Measurements from ENCODE around the gene CDC5L. TPM values are rescaled to one million over a fixed set of nuclear protein-coding genes. Genes with fewer than 3 reads are reported as not detected.

The CDC5L gene
- total and polyA plus RNA-seq, 2 of the 13 experiments (the other 11 are each of a cell fraction or from before 2014, with no cell fraction given): 11.0 to 34.2 TPM

- TF ChIP-seq SMC3 (IDR thresholded peaks at IDR 0.05; ENCODE audit: low read length) (peak; percentile 45; the same call in 1 of the 2 replicates), ZNF557 (CRISPR knock-in tag; IDR thresholded peaks at IDR 0.05) (no peak), CAMTA2 (CRISPR knock-in tag; IDR thresholded peaks at IDR 0.05; ENCODE audit: borderline replicate concordance) (0 out of 2 replicates have a peak, but pooled peaks have one; percentile 62), RXRA (CRISPR knock-in tag; IDR thresholded peaks at IDR 0.05) (0 out of 2 replicates have a peak, but pooled peaks have one; percentile 33), ZBTB26 (CRISPR knock-in tag; IDR thresholded peaks at IDR 0.05; ENCODE audit: borderline replicate concordance) (peak; percentile 88; the same call in 1 of the 2 replicates), STAG1 (CRISPR knock-in tag; IDR thresholded peaks at IDR 0.05) (peak; percentile 97), SALL1 (CRISPR knock-in tag; IDR thresholded peaks at IDR 0.05) (peak; percentile 80), ATRX (CRISPR knock-in tag; IDR thresholded peaks at IDR 0.05; ENCODE audit: borderline replicate concordance) (no peak), ZNF768 (CRISPR knock-in tag; IDR thresholded peaks at IDR 0.05) (no peak; the same call in 1 of the 2 replicates), THRA (CRISPR knock-in tag; IDR thresholded peaks at IDR 0.05; ENCODE audit: borderline replicate concordance) (0 out of 2 replicates have a peak, but pooled peaks have one; percentile 46), RORA (CRISPR knock-in tag; IDR thresholded peaks at IDR 0.05) (no peak), ATF7-NPFF (CRISPR knock-in tag; IDR thresholded peaks at IDR 0.05; ENCODE audit: low read depth) (0 out of 2 replicates have a peak, but pooled peaks have one; percentile 48), TEF (CRISPR knock-in tag; IDR thresholded peaks at IDR 0.05) (no peak), ZNF563 (CRISPR knock-in tag; IDR thresholded peaks at IDR 0.05) (0 out of 2 replicates have a peak, but pooled peaks have one; percentile 15), ZNF282 (IDR thresholded peaks at IDR 0.05; ENCODE audit: partially characterized antibody) (no peak), FOXC1 (CRISPR knock-in tag; IDR thresholded peaks at IDR 0.05; ENCODE audit: borderline replicate concordance) (peak; percentile 81), ASH2L (IDR thresholded peaks at IDR 0.05; ENCODE audit: insufficient read length, low read depth, low read length) (peak; percentile 26), PHB2 (IDR thresholded peaks at IDR 0.05; ENCODE audit: partially characterized antibody) (no peak), SOX5 (CRISPR knock-in tag; IDR thresholded peaks at IDR 0.05; ENCODE audit: borderline replicate concordance) (peak; percentile 46; the same call in 1 of the 2 replicates), ZEB1 (IDR thresholded peaks at IDR 0.05; ENCODE audit: insufficient replicate concordance, low read depth) (peak; percentile 20), ISL2 (CRISPR knock-in tag; IDR thresholded peaks at IDR 0.05) (0 out of 2 replicates have a peak, but pooled peaks have one; percentile 16)
- TF ChIP-seq, protein P1, sequence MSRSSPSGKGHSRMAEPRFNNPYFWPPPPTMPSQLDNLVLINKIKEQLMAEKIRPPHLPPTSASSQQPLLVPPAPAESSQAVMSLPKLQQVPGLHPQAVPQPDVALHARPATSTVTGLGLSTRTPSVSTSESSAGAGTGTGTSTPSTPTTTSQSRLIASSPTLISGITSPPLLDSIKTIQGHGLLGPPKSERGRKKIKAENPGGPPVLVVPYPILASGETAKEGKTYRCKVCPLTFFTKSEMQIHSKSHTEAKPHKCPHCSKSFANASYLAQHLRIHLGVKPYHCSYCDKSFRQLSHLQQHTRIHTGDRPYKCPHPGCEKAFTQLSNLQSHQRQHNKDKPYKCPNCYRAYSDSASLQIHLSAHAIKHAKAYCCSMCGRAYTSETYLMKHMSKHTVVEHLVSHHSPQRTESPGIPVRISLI (CRISPR knock-in tag; IDR thresholded peaks at IDR 0.05; ENCODE audit: borderline replicate concordance): no peak
- TF ChIP-seq, protein P2, sequence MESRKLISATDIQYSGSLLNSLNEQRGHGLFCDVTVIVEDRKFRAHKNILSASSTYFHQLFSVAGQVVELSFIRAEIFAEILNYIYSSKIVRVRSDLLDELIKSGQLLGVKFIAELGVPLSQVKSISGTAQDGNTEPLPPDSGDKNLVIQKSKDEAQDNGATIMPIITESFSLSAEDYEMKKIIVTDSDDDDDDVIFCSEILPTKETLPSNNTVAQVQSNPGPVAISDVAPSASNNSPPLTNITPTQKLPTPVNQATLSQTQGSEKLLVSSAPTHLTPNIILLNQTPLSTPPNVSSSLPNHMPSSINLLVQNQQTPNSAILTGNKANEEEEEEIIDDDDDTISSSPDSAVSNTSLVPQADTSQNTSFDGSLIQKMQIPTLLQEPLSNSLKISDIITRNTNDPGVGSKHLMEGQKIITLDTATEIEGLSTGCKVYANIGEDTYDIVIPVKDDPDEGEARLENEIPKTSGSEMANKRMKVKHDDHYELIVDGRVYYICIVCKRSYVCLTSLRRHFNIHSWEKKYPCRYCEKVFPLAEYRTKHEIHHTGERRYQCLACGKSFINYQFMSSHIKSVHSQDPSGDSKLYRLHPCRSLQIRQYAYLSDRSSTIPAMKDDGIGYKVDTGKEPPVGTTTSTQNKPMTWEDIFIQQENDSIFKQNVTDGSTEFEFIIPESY (CRISPR knock-in tag; IDR thresholded peaks at IDR 0.05): 0 out of 2 replicates have a peak, but pooled peaks have one; percentile 39
Observed at GRCh38 chr6:44475779-44476434, 88.4 kb downstream of the CDC5L start (continued).
